Measurements from ENCODE around the gene CACNB4.
"Not testable (repeated sequence)": the region's sequence is repeated elsewhere in the genome, so short reads cannot be mapped to it uniquely, and the experiment has no call there.

Gene CACNB4

GRCh38 chr2:152098496-152099366, at the start of gene CACNB4:
Gene CACNB4, minus strand, starts transcription at chr2:152099044.
- peaks cover 66% of the 10 kb centered on the region for H3K27me3 Mint-ChIP-seq
- DNase-seq, result peak; percentile 34
- H3K36me3 Mint-ChIP-seq (ENCODE audit: low read depth), result no peaks in the 10 kb centered on the region
- H3K27ac Mint-ChIP-seq, result peak within 1 kb of the TSS; percentile 57
- H3K4me1 Mint-ChIP-seq (ENCODE audit: low read depth), result peaks cover 18% of the 10 kb centered on the region
- H3K4me3 Mint-ChIP-seq, result peak within 1 kb of the TSS; percentile 78
- no peaks in the 10 kb centered on the region for H3K9me3 Mint-ChIP-seq

- H3K27ac Mint-ChIP-seq, result peak overlapping the region; percentile 9
- peaks cover 50% of the 10 kb centered on the region for H3K36me3 Mint-ChIP-seq (ENCODE audit: low read depth)
- no peak overlapping the region for H3K4me3 Mint-ChIP-seq
- H3K9me3 Mint-ChIP-seq, result no peaks in the 10 kb centered on the region
- no peaks in the 10 kb centered on the region for H3K27me3 Mint-ChIP-seq
- no peak for DNase-seq
- peaks cover 12% of the 10 kb centered on the region for H3K4me1 Mint-ChIP-seq (ENCODE audit: low read depth)
These were observed 35.8 kb upstream of the CACNB4 start for GRCh38 chr2:152134488-152135280.

- H3K36me3 Mint-ChIP-seq (ENCODE audit: low read depth), result peaks cover 57% of the 10 kb centered on the region
- no peak overlapping the region for H3K27ac Mint-ChIP-seq
- H3K9me3 Mint-ChIP-seq, result no peaks in the 10 kb centered on the region
- no peak overlapping the region for H3K4me3 Mint-ChIP-seq
- H3K27me3 Mint-ChIP-seq, result no peaks in the 10 kb centered on the region
- DNase-seq, result no peak
- peaks cover 12% of the 10 kb centered on the region for H3K4me1 Mint-ChIP-seq (ENCODE audit: low read depth)
These were observed 33.5 kb upstream of the CACNB4 start for GRCh38 chr2:152132306-152132705.

GRCh38 chr2:152127628-152128027, 28.8 kb upstream of the CACNB4 start:
- peaks cover 1% of the 10 kb centered on the region for H3K4me1 Mint-ChIP-seq (ENCODE audit: low read depth)
- no peaks in the 10 kb centered on the region for H3K27me3 Mint-ChIP-seq
- H3K36me3 Mint-ChIP-seq (ENCODE audit: low read depth), result peaks cover 68% of the 10 kb centered on the region
- no peak overlapping the region for H3K4me3 Mint-ChIP-seq
- H3K9me3 Mint-ChIP-seq, result no peaks in the 10 kb centered on the region
- no peak overlapping the region for H3K27ac Mint-ChIP-seq
- DNase-seq, result no peak

- Mint-ChIP-seq H3K9me3 (no peaks in the 10 kb centered on the region), H3K4me1 (ENCODE audit: low read depth) (peaks cover 1% of the 10 kb centered on the region), H3K36me3 (ENCODE audit: low read depth) (peaks cover 65% of the 10 kb centered on the region), H3K27me3 (no peaks in the 10 kb centered on the region), H3K27ac (no peak overlapping the region), H3K4me3 (no peak overlapping the region)
- no peak for DNase-seq
These were observed 27.8 kb upstream of the CACNB4 start for GRCh38 chr2:152126664-152127063.

- Mint-ChIP-seq H3K4me1 (ENCODE audit: low read depth) (peaks cover 1% of the 10 kb centered on the region), H3K36me3 (ENCODE audit: low read depth) (peaks cover 56% of the 10 kb centered on the region), H3K27me3 (no peaks in the 10 kb centered on the region), H3K9me3 (no peaks in the 10 kb centered on the region), H3K27ac (no peak overlapping the region), H3K4me3 (no peak overlapping the region)
- no peak for DNase-seq
These were observed 23.3 kb upstream of the CACNB4 start for GRCh38 chr2:152122161-152122560.

GRCh38 chr2:152120430-152120829, 21.6 kb upstream of the CACNB4 start:
- H3K4me3 Mint-ChIP-seq, result no peak overlapping the region
- H3K27me3 Mint-ChIP-seq, result no peaks in the 10 kb centered on the region
- H3K4me1 Mint-ChIP-seq (ENCODE audit: low read depth), result no peaks in the 10 kb centered on the region
- DNase-seq, result no peak
- H3K9me3 Mint-ChIP-seq, result no peaks in the 10 kb centered on the region
- H3K27ac Mint-ChIP-seq, result no peak overlapping the region
- H3K36me3 Mint-ChIP-seq (ENCODE audit: low read depth), result peaks cover 60% of the 10 kb centered on the region

- DNase-seq, result no peak
- Mint-ChIP-seq H3K27me3 (no peaks in the 10 kb centered on the region), H3K4me3 (no peak overlapping the region), H3K27ac (no peak overlapping the region), H3K9me3 (peaks cover 4% of the 10 kb centered on the region), H3K36me3 (ENCODE audit: low read depth) (peaks cover 25% of the 10 kb centered on the region), H3K4me1 (ENCODE audit: low read depth) (no peaks in the 10 kb centered on the region)
These were observed 17.1 kb upstream of the CACNB4 start for GRCh38 chr2:152115952-152116351.

- Mint-ChIP-seq H3K27me3 (no peaks in the 10 kb centered on the region), H3K4me3 (no peak overlapping the region), H3K9me3 (peaks cover 4% of the 10 kb centered on the region), H3K27ac (no peak overlapping the region), H3K4me1 (ENCODE audit: low read depth) (no peaks in the 10 kb centered on the region), H3K36me3 (ENCODE audit: low read depth) (peaks cover 12% of the 10 kb centered on the region)
- DNase-seq, result no peak
These were observed 15.5 kb upstream of the CACNB4 start for GRCh38 chr2:152114366-152114765.

GRCh38 chr2:152107140-152107539, 8.3 kb upstream of the CACNB4 start:
- H3K9me3 Mint-ChIP-seq; H3K4me3 Mint-ChIP-seq; DNase-seq; H3K27ac Mint-ChIP-seq; H3K4me1 Mint-ChIP-seq (ENCODE audit: low read depth); H3K36me3 Mint-ChIP-seq (ENCODE audit: low read depth): not testable (repeated sequence)
- peaks cover 11% of the 10 kb centered on the region for H3K27me3 Mint-ChIP-seq

- no peaks in the 10 kb centered on the region for H3K36me3 Mint-ChIP-seq (ENCODE audit: low read depth)
- H3K27me3 Mint-ChIP-seq, result peaks cover 18% of the 10 kb centered on the region
- no peak for DNase-seq
- no peaks in the 10 kb centered on the region for H3K4me1 Mint-ChIP-seq (ENCODE audit: low read depth)
- no peak overlapping the region for H3K27ac Mint-ChIP-seq
- no peaks in the 10 kb centered on the region for H3K9me3 Mint-ChIP-seq
- no peak overlapping the region for H3K4me3 Mint-ChIP-seq
These were observed 7.6 kb upstream of the CACNB4 start for GRCh38 chr2:152106464-152106863.

GRCh38 chr2:152103271-152103670, 4.4 kb upstream of the CACNB4 start:
- H3K27me3 Mint-ChIP-seq, result peaks cover 38% of the 10 kb centered on the region
- H3K27ac Mint-ChIP-seq, result no peak overlapping the region
- no peaks in the 10 kb centered on the region for H3K9me3 Mint-ChIP-seq
- no peak overlapping the region for H3K4me3 Mint-ChIP-seq
- H3K36me3 Mint-ChIP-seq (ENCODE audit: low read depth), result no peaks in the 10 kb centered on the region
- H3K4me1 Mint-ChIP-seq (ENCODE audit: low read depth), result peaks cover 7% of the 10 kb centered on the region
- DNase-seq, result no peak

GRCh38 chr2:152100961-152101360, 2.1 kb upstream of the CACNB4 start:
- DNase-seq, result no peak
- no peaks in the 10 kb centered on the region for H3K36me3 Mint-ChIP-seq (ENCODE audit: low read depth)
- H3K4me3 Mint-ChIP-seq, result no peak overlapping the region
- no peak overlapping the region for H3K27ac Mint-ChIP-seq
- peaks cover 18% of the 10 kb centered on the region for H3K4me1 Mint-ChIP-seq (ENCODE audit: low read depth)
- no peaks in the 10 kb centered on the region for H3K9me3 Mint-ChIP-seq
- H3K27me3 Mint-ChIP-seq, result peaks cover 56% of the 10 kb centered on the region

- no peaks in the 10 kb centered on the region for H3K36me3 Mint-ChIP-seq (ENCODE audit: low read depth)
- H3K27ac Mint-ChIP-seq, result peak overlapping the region; percentile 57
- H3K4me3 Mint-ChIP-seq, result peak overlapping the region; percentile 78
- H3K9me3 Mint-ChIP-seq, result no peaks in the 10 kb centered on the region
- peaks cover 18% of the 10 kb centered on the region for H3K4me1 Mint-ChIP-seq (ENCODE audit: low read depth)
- peak; percentile 33 for DNase-seq
- H3K27me3 Mint-ChIP-seq, result peaks cover 67% of the 10 kb centered on the region
These were observed 665 bp upstream of the CACNB4 start for GRCh38 chr2:152099367-152100050.

Measured in activated T-cell treated with anti-CD3 and anti-CD28 coated beads, Interleukin-2, amount 50 U/mL, for 24 hours (primary cell).